HG03045 (cell line): ENCODE results near the gene STK32B.
"Not testable (repeated sequence)": the region's sequence is repeated elsewhere in the genome, so short reads cannot be mapped to it uniquely, and the experiment has no call there.

ENCODE experiments used
- ATAC-seq: cut with Tn5 transposase; IDR thresholded peaks from one replicate; pipeline ENCODE4 v1.9.1; 2021; ENCODE audit warnings: mild to moderate bottlenecking, moderate library complexity; ENCODE audit not compliant: unreplicated experiment

The STK32B gene

GRCh38 chr4:5066101-5066500 is 14.8 kb downstream of the STK32B start:
- ATAC-seq = no peak

- not testable (repeated sequence) for ATAC-seq
Measured at GRCh38 chr4:5066968-5067367, 15.7 kb downstream of the STK32B start.

- ATAC-seq = no peak
Measured at GRCh38 chr4:5067908-5068307, 16.6 kb downstream of the STK32B start.

GRCh38 chr4:5069901-5070300 is 18.6 kb downstream of the STK32B start:
- no peak for ATAC-seq

- no peak for ATAC-seq
Measured at GRCh38 chr4:5072948-5073347, 21.7 kb downstream of the STK32B start.

- ATAC-seq = no peak
Measured at GRCh38 chr4:5078009-5078408, 26.7 kb downstream of the STK32B start.

- ATAC-seq = no peak
Measured at GRCh38 chr4:5079581-5079980, 28.3 kb downstream of the STK32B start.

GRCh38 chr4:5081441-5081999 is 30.2 kb downstream of the STK32B start:
- ATAC-seq = no peak

GRCh38 chr4:5082376-5082775 is 31.1 kb downstream of the STK32B start:
- no peak for ATAC-seq

GRCh38 chr4:5084911-5085475 is 33.7 kb downstream of the STK32B start:
- no peak for ATAC-seq

- ATAC-seq = no peak
Measured at GRCh38 chr4:5086535-5086934, 35.3 kb downstream of the STK32B start.

- no peak for ATAC-seq
Measured at GRCh38 chr4:5096261-5096660, 45.0 kb downstream of the STK32B start.

- ATAC-seq = no peak
Measured at GRCh38 chr4:5098176-5098575, 46.9 kb downstream of the STK32B start.

- no peak for ATAC-seq
Measured at GRCh38 chr4:5100336-5100735, 49.1 kb downstream of the STK32B start.

GRCh38 chr4:5100986-5101385 is 49.7 kb downstream of the STK32B start:
- ATAC-seq = no peak

GRCh38 chr4:5101571-5101970 is 50.3 kb downstream of the STK32B start:
- ATAC-seq = no peak

- ATAC-seq = no peak
Measured at GRCh38 chr4:5110901-5111300, 59.6 kb downstream of the STK32B start.

GRCh38 chr4:5112333-5113095 is 61.2 kb downstream of the STK32B start:
- ATAC-seq = no peak

- ATAC-seq = no peak
Measured at GRCh38 chr4:5114950-5115349, 63.7 kb downstream of the STK32B start.

- ATAC-seq = no peak
Measured at GRCh38 chr4:5118091-5118786, 67.0 kb downstream of the STK32B start.

- ATAC-seq = no peak
Measured at GRCh38 chr4:5118994-5119835, 67.9 kb downstream of the STK32B start.
